UCSD-AML1 (cell line): Measurements from ENCODE around the gene SPACDR.
A peak's percentile ranks its signal among the peaks of the same experiment; 100 is the strongest.
"Not testable (repeated sequence)": the region's sequence is repeated elsewhere in the genome, so short reads cannot be mapped to it uniquely, and the experiment has no call there.

Experiments used
- DNase-seq: peaks from one replicate; lab custom pipeline; 2025; ENCODE audit not compliant: unreplicated experiment; lab: John Stamatoyannopoulos, UW

SPACDR gene

DNA sequence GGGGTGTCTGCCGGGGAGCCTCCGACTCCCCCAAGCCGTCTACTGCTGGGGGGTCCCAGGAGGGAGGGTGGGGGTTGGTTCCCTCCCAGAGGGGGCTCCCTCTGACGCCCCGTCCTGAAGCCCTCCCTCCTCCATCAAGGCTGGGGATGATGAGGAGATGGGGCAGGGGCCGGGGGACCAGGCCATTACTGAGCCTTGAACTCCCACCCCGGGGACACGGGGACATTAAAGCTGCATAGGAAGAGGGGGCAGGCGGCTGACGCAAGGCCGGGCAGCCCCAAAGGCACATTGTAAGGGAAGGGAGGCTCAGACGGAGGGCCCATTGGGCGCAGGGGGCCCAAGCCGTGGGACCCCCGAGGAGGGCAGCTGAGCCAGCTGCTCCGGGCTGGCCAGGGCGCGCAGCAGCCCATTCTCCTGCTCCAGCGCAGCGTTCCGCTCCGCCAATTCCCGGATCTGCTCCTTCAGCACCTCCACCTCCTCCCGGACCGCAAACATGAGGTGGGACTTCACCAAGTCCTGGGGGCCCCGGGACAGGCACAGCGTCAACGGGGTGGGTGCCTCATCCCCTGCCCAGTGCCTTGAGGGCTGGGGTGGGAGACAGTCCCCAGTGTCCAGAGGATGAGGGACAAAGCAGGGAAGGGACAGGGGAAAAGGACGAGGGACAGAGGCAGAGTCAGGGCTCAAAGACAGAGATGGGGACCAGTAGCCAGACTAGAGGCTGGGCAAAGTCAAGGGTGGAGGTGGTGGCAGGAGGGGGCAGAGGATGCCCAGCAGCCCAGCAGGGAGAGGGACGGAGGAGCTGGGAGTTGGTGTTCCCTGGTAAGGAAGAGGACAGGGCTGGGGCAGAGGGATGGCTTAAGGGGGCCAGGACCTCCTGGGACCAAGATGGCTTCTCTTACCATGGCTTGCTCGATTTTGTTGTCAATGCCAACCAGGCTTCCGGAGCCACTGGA lies 2.9 kb upstream of the SPACDR start:
- DNase-seq = no peak

DNA sequence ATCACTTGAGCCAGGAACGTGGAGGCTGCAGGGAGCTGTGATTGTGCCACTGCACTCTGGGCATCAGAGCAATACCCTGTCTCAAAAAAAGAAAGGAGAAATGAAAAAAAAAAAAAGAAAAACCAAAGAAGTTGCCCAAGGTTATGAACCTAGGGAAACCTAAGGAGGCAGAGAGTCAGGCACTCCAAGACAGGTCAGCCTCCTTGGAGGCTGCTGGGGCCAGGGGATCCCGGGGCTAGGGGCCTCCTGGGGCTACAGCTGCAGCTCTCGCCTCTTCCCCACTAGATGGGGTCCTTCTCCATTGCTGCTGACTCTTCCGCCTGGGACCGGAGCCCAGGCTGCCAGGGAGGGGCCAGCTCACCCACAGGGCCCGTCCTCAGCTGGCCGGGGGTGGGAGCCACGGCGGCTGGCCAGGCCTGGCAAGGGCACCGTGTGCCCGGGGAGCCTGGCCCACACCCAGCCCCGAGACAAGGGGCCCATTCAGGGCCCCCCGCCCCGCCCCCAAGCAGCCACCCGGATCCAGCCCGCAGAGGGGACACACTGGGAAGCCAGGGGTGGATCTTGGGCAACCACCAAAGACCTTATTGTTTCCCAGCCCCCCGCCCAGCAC lies 1.7 kb upstream of the SPACDR start:
- peak; percentile 10 for DNase-seq

DNA sequence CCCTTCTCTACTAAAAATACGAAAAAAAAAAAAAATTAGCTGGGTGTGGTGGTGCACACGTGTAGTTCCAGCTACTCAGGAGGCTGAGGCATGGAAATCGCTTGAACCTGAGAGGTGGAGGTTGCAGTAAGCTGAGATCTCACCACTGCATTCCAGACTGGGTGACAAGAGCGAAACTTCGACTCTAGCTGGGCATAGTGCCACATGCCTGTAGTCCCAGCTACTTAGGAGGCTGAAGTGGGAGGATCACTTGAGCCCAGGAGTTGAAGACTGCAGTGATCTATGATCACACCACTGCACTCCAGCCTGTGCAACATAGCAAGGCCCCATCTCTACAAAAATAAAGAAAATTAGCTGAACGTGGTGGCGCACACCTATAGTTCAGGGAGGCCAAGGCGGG lies 1.2 kb upstream of the SPACDR start:
- DNase-seq = no peak

DNA sequence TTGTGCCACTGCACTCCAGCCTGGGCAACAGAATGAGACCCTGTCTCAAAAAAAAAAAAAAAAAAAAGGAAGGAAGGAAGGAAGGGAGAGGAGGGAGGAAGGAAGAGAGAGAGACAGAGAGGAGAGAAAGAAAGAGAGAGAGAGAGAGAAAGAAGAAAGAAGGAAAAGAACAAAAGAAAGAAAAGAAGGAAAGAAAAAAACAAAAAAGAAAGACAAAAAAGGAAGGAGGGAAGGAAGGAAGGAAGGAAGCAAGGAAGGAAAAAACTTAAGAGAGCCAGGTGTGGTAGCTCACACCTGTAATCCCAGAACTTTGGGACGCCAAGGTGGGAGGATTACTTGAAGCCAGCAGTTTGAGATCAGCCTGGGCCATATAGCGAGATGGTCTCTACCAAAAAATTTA lies 731 bp upstream of the SPACDR start:
- DNase-seq = no peak

DNA sequence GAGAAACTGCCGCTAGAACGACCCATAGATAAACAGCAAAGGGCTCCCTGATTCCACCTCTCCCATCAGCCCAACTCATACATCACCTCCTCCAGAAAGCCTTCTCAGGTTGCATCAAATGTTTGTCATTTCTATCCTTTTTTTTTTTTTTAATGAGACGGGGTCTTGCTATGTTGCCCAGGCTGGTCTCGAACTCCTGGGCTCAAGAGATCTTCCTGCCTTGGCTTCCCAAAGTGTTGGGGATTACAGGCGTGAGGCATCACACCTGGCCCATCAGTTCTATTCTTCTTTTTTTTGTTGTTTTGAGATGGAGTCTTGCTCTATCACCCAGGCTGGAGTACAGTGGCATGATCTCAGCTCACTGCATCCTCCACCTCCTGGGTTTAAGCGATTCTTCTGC lies 7.0 kb downstream of the SPACDR start:
- no peak for DNase-seq

DNA sequence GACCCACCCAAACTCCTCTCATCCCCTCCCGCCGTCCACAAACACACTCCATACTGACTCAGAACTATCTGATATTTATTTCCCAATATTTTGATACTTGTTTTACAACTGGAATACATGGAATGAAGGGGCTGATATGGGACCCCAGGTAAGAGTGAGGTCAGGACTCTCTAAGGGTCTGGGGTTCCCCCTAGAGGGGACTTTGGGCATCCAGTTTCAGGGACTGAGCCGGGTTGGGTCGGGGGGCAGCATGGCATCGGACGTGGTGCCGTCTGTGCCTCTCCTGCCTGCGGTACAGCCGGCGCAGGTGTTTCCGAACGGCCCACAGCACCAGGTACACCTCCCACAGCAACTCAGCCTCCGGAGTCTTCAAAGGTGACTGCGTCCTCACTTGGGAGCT lies 7.5 kb downstream of the SPACDR start:
- no peak for DNase-seq

DNA sequence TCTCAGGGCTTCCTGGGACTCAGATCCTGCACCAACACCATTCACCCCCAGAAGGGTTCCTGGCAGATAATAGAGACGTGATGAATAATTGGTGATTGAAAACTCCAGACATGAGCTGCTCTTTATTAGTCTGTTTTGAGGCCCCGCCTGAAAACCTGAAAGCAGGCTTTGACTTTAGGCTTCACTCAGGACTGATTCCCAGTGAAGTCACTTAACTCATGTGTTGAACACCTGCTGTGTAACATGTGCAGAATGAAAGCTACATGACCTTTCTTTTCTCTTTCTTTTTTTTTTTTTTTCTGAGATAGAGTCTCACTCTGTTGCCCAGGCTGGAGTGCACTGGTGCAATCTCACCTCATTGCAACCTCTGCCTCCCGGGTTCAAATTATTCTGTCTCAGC lies 8.9 kb downstream of the SPACDR start:
- no peak for DNase-seq

DNA sequence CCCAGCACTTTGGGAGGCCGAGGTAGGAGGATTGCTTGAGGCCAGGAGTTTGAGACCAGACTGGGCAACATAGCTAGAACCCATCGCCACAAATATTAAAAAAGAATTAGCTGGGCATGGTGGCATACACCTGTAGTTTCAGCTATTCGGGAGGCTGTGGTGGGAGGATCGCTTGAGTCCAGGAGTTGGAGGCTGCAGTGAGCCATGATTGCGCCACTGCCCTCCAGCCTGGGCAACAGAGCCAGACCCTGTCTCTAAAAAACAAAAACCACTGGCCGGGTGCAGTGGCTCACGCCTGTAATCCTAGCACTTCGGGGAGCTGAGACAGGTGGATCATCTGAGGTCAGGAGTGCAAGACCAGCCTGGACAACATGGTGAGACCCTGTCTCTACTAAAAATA lies 10.2 kb downstream of the SPACDR start:
- DNase-seq = not testable (repeated sequence)

DNA sequence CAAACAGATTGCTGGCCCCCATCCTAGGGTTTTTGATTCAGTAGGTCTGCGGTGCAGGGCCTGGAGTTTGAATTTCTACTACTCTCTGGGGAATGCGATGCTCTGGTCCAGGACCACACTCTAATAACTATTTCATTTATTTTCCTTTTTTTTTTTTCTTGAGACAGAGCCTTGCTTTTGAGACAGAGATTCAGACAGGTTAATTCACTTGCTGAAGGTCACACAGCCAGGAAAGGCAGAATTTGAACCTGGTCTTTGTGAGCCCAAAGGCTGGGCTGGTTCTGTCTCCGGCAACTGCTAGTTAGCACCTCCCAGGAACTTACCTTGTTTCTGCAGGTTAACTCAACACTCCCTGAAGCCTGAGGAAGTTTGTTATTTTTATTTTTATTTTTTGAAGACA lies 11.5 kb downstream of the SPACDR start:
- no peak for DNase-seq

DNA sequence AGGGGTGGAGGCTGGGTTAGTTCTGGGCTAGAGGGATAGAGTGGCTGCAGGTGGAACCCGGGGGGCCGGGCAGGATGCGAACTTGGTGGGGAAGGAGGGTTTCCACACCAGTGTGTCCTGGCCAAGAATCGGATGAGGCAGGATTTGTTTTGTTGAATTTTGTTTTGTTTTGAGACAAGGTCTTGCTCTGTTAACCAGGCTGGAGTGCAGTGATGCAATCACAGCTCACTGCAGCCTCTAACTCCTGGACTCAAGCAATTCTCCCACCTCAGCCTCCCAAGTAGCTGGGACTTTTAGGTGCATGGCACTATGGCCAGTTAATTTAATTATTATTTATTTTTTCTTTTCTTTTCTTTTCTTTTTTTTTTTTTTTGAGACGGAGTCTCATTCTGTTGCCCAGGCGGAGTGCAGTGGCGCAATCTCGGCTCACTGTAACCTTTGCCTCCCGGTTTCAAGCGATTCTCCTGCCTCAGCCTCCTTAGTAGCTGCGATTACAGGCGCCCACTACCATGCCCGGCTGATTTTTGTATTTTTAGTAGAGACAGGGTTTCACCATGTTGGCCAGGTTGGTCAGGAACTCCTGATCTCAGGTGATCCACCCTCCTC lies 14.8 kb downstream of the SPACDR start:
- DNase-seq = no peak

DNA sequence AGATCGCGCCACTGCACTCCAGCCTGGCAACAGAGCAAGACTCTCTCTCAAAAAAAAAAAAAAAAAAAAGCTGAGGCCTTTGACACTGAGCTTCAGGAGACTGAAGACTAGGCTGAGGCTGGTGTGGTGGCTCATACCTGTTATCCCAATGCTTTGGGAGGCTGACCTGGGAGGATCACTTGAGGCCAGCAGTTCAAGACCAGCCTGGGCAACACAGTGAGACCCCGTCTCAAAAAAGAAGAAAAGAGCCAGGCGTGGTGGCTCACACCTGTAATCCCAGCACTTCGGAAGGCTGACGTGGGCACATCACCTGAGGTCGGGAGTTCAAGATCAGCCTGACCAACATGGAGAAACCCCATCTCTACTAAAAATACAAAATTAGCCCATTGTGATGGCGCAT lies 16.7 kb downstream of the SPACDR start:
- DNase-seq = not testable (repeated sequence)

DNA sequence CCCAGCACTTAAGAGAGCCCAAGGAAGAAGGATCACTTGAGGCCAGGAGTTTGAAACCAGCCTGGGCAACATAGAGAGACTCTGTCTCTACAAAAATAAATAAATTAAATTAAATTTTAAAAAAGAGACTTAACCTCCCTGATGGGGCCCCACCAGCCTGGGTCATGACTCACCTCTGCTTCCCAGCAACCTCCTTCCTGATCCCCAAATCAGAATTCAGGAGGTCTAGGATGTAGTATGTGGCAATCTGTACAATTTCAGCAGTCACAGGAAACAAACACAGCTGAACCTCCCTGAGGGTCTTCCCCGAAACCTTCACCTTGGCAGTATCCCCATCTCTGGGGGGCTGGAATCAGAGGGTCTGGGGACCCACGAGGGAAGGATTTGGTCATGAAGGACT lies 18.0 kb downstream of the SPACDR start:
- DNase-seq = no peak

DNA sequence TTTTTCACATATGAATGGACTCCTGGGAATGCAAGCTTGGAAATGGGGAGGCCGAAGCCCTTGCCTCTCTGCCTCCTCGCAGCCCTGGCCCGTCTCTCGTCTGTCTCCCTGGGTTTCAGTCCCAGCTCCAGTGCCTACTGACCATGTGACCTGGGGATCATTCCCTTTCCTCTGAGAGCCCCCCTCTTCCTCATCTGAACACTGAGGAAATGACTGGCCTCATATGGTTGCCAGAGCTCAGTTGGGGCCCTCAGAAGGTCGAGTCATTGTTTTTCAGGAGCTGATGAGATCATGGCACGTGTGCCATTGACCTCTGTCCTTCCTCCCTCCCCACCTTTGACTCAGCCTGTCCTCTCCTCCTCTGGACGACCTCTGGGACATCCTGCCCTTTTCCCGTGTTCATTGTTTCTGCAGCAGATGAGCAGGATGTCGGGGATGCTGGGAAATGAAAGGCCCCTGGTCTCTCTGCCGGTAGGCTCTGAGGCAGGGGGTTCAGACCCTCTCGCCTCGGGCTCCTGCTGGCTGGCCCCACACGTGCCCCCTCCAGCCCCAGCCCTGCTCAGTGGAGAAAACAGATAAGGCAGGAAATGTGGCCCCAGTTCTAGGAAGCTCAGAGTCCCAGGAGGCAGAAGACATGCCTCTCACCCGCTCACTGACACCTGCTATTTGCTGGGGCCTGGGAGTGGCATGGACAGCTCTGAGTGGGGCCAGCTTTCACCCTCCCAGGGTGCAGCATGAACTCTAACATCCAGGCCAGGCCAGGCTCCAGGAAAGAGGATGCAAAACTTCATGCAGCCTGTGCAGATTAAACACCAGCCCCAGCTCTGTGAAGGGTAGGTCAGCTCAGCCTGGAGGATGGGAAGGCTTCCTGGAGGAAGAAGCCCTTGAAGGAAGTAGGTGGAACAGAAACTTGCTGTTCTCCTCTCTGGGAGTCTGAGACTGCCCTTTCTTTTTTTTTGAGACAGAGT lies 19.5 kb downstream of the SPACDR start:
- DNase-seq = peak; percentile 31

DNA sequence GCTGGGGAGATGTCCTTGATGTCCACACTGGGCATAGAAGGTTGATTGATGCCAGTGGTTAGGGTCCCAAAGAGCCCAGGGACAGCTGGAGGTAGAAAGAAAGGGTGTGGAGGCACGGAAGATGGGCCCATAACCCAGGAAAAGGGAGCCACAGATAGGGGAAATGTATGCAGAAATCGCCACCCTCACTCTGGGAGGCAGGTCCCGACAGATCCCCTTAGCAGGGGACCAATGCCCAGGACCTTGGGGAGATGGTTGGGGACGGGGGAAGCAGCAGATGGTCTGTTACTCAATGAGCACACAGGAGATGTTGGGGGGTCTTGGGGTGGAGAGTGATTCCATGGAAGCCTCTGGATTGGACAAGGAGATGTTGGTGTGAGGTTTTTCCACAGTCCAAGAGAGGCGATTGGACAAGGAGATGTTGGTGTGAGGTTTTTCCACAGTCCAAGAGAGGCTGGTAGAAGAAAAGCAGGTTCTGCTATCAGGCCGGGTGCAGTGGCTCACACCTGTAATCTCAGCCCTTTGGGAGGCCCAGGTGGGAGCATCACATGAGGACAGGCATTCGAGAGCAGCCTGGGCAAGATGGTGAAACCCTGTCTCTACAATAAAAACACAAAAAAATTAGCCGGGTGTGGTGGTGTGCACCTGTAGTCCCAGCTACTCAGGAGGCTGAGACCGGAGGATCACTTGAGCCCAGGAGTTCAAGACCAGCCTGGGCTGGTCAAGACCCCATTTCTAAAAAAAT lies 20.8 kb downstream of the SPACDR start:
- DNase-seq = no peak

DNA sequence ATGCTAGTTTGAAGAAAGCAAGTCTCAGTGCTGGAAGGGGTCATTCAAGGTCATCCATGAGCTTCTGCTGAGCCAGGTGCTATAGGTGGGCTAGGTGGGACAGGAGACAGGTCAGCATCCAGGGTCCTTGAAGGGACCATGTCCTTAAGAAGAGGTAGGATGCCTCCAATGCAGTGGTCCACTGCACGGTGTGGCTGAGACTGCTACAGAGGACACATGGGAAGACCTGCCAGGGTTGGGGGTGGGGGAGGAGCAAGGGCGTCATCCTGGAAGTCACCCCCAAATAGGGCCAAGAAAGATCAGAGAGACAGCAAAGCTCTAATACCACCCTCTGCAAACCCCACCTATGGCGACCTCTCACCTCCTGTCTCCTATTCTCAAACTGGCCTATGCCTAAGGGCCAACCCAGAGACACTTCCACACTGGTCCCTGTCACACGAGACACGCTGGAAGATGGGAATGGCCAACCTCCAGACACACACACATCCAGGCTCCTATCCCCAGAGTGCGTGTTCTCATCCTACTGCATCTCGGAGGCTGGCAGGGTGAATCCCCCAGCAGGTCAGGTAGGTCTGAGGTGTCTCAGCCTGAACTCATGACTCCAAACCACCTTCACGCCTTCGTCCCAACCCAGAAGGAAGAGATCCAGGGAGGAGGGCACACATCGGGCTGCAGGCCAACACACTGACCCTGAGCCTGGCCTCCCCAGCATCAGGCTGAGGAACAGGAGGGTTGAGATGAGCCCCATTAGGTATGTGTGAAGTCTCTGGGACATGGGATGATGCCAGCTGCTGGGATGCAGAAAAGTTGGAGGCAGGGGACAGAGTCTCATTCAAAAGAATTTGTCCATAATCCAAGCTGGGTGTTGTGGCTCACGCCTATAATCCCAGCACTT lies 22.2 kb downstream of the SPACDR start:
- no peak for DNase-seq

DNA sequence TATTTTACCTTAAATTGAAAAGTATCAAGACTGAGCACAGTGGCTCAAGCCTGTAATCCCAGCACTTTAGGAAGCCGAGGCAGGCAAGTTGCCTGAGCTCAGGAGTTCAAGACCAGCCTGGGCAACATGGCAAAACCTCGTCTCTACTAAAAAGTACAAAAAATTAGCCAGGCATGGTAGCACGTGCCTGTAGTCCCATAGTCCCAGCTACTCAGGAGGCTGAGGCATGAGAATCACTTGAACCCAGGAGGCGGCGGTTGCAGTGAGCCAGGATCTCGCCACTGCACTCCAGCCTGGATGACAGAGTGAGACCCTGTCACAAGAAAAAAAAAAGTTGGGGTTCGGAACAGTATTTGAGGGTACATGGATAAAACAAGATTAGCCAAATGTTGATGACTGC lies 24.8 kb downstream of the SPACDR start:
- DNase-seq = not testable (repeated sequence)

DNA sequence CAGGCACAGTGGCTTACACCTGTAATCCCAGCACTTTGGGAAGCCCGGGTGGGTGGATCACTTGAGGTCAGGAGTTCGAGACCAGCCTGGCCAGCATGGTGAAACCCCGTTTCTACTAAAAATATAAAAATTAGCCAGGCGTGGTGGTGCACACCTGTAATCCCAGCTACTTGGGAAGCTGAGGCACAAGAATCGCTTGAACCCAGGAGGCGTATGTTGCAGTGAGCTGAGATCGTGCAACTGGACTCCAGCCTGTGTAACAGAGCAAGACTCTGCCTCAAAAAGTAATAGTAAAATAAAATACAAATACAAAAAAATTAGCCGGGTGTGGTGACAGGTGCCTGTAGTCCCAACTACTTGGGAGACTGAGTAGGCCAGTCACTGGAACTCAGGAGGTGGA lies 25.3 kb downstream of the SPACDR start:
- DNase-seq = not testable (repeated sequence)

DNA sequence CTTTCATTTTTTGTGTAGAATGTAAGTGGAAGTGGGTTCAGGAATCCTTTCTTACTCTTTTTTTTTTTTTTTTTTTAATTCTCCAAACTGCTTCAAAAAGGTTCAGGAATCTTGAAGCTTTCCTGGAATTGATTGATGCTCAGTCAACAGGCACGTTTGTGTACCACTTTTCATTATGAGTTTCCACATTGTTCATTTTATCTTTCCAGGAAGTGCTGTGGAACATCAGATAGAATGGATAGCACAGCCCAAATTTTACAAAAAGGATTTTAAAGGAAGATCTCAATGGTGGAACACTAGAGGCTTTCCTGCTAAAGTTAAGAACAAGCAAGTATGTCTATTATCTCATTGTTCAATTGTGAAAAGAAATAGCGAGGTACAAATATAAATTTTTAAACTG lies 25.9 kb downstream of the SPACDR start:
- no peak for DNase-seq
